Right atrium auricular region (tissue), 2 donors: ENCODE data around the gene BEGAIN. TPM values are rescaled to one million over a fixed set of nuclear protein-coding genes. Genes with fewer than 3 reads are reported as not detected.

Experiments
- DNase-seq: peaks from one replicate; pipeline ENCODE4 v3.0.0-alpha.2; 2019; ENCODE audit warnings: low spot score
- H3K27ac ChIP-seq, 2 donors: fragments of 200-600 bp; sonication (generic); 1 replicate in 1 of 2; 2 replicates in 1 of 2; pipeline ENCODE4 v1.5.1; 2016 to 2019
- H3K27me3 ChIP-seq, 2 donors: fragments of 200-600 bp; sonication (generic); one replicate each; pipeline versions ENCODE4 v1.5.1 to v1.6.0; 2017 to 2019
- H3K36me3 ChIP-seq: fragments of 200-600 bp; sonication (generic); one replicate; pipeline ENCODE4 v1.5.1; 2016
- H3K4me1 ChIP-seq, 2 donors: fragments of 200-600 bp; sonication (generic); one replicate each; pipeline versions ENCODE4 v1.5.1 to v1.6.0; 2017 to 2019
- H3K4me3 ChIP-seq, 2 donors: fragments of 200-600 bp; sonication (generic); 1 replicate in 1 of 2; 2 replicates in 1 of 2; pipeline ENCODE4 v1.5.1; 2017 to 2019; ENCODE audit warnings: mild to moderate bottlenecking in 1 of 2, moderate library complexity in 1 of 2
- H3K9me3 ChIP-seq, 2 donors: fragments of 200-600 bp; sonication (generic); one replicate each; pipeline ENCODE4 v1.5.1; 2019
- CTCF ChIP-seq, 2 donors: fragments of 200-600 bp; sonication (generic); IDR thresholded peaks; one replicate each; pipeline ENCODE4 v1.5.1; 2019; ENCODE audit warnings: antibody characterized with exemption in 2 of 2
- total RNA-seq, 2 donors: library from RNA; depleted of rRNA; stranded (reverse); fragments of >200 nt; gene quantifications; one replicate each; pipeline ENCODE4 v1.1.0, GENCODE V29; 2016

BEGAIN gene
- total RNA-seq, 2 donors from 2014 or later = 0.93 to 5.7 TPM

- Histone ChIP-seq H3K9me3 (no peaks in the 10 kb centered on the region), H3K27me3 (no peaks in the 10 kb centered on the region), H3K27ac (no peak overlapping the region), H3K4me1 (no peaks in the 10 kb centered on the region), H3K36me3 (no peaks in the 10 kb centered on the region), H3K4me3 (no peak overlapping the region)
- no peak for DNase-seq
- TF ChIP-seq CTCF (IDR thresholded peaks at IDR 0.05) = no peak
These were observed 6.8 kb upstream of the BEGAIN start for GRCh38 chr14:100593751-100594624.

- DNase-seq = no peak
- H3K4me1 ChIP-seq = peaks cover 0 to 3% of the 10 kb centered on the region in 2 donors
- H3K9me3 ChIP-seq = no peaks in the 10 kb centered on the region
- no peaks in the 10 kb centered on the region for H3K27me3 ChIP-seq
- TF ChIP-seq CTCF (IDR thresholded peaks at IDR 0.05) = no peak
- no peak overlapping the region for H3K4me3 ChIP-seq
- H3K27ac ChIP-seq = no peak overlapping the region
- no peaks in the 10 kb centered on the region for H3K36me3 ChIP-seq
These were observed 5.8 kb upstream of the BEGAIN start for GRCh38 chr14:100592972-100593371.

- no peak for TF ChIP-seq CTCF (IDR thresholded peaks at IDR 0.05)
- H3K4me3 ChIP-seq = no peak overlapping the region
- no peaks in the 10 kb centered on the region for H3K27me3 ChIP-seq
- H3K27ac ChIP-seq = no peak overlapping the region
- H3K9me3 ChIP-seq = no peaks in the 10 kb centered on the region
- DNase-seq = no peak
- H3K4me1 ChIP-seq = peaks cover 0 to 8% of the 10 kb centered on the region in 2 donors
- H3K36me3 ChIP-seq = no peaks in the 10 kb centered on the region
These were observed 5.3 kb upstream of the BEGAIN start for GRCh38 chr14:100592461-100592891.

- peaks cover 0 to 10% of the 10 kb centered on the region in 2 donors for H3K4me1 ChIP-seq
- no peaks in the 10 kb centered on the region for H3K9me3 ChIP-seq
- DNase-seq = no peak
- no peaks in the 10 kb centered on the region for H3K36me3 ChIP-seq
- no peak overlapping the region for H3K27ac ChIP-seq
- TF ChIP-seq CTCF (IDR thresholded peaks at IDR 0.05) = no peak
- H3K4me3 ChIP-seq = no peak overlapping the region
- no peaks in the 10 kb centered on the region for H3K27me3 ChIP-seq
These were observed 4.5 kb upstream of the BEGAIN start for GRCh38 chr14:100591453-100592371.

- no peaks in the 10 kb centered on the region for H3K36me3 ChIP-seq
- H3K4me1 ChIP-seq = peaks cover 0 to 17% of the 10 kb centered on the region in 2 donors
- no peak overlapping the region for H3K4me3 ChIP-seq
- no peak for DNase-seq
- no peak for TF ChIP-seq CTCF (IDR thresholded peaks at IDR 0.05)
- no peaks in the 10 kb centered on the region for H3K9me3 ChIP-seq
- H3K27ac ChIP-seq = no peak overlapping the region
- no peaks in the 10 kb centered on the region for H3K27me3 ChIP-seq
These were observed 3.7 kb upstream of the BEGAIN start for GRCh38 chr14:100590726-100591452.
